Activated T-helper 2 cell treated with anti-CD3 and anti-CD28 coated beads, Interferon-gamma antibody, Interleukin-2, Interleukin-4, amounts not matched to agents 10 μg/mL and 5 μg/mL and 100 μg/mL, durations not matched to agents 14 hours and 24 hours and 36 hours (primary cell): ENCODE results near the gene PKDREJ. TPM values are rescaled to one million over a fixed set of nuclear protein-coding genes. Genes with fewer than 3 reads are reported as not detected.
A peak's percentile ranks its signal among the peaks of the same experiment; 100 is the strongest.

Experiments used
- DNase-seq: peaks from one replicate; pipeline ENCODE4 v3.0.0; 2021; ENCODE audit warnings: low spot score
- H3K27ac Mint-ChIP-seq: one replicate; pipeline ENCODE4 v1.8.0; 2021; ENCODE audit warnings: mixed read lengths
- H3K27me3 Mint-ChIP-seq: one replicate; pipeline ENCODE4 v1.8.0; 2021; ENCODE audit warnings: low read depth, mixed read lengths
- H3K36me3 Mint-ChIP-seq: one replicate; pipeline ENCODE4 v1.8.0; 2021; ENCODE audit warnings: low read depth, mixed read lengths
- H3K4me1 Mint-ChIP-seq: one replicate; pipeline ENCODE4 v1.8.0; 2021; ENCODE audit warnings: low read depth, mixed read lengths
- H3K4me3 Mint-ChIP-seq: one replicate; pipeline ENCODE4 v1.8.0; 2021; ENCODE audit warnings: low read depth, mild to moderate bottlenecking, moderate library complexity, mixed read lengths
- H3K9me3 Mint-ChIP-seq: one replicate; pipeline ENCODE4 v1.8.0; 2021; ENCODE audit warnings: mixed read lengths
- intact Hi-C: fragments of 100-400 bp; cut with micrococcal nuclease; formaldehyde crosslinking; loops from one replicate; pipeline ENCODE4 v1.15.1; 2023
- total RNA-seq: library from RNA; stranded (reverse); gene quantifications from 2 replicates; pipeline ENCODE4 v1.2.3, GENCODE V29; 2022

The PKDREJ gene
- total RNA-seq, 1 donor from 2014 or later, result not detected

GRCh38 chr22:46238541-46238940 lies 24.6 kb downstream of the PKDREJ start:
- no peak overlapping the region for H3K4me3 Mint-ChIP-seq
- no peak overlapping the region for H3K27ac Mint-ChIP-seq
- H3K9me3 Mint-ChIP-seq, result no peaks in the 10 kb centered on the region
- DNase-seq, result no peak
- peaks cover 15% of the 10 kb centered on the region for H3K4me1 Mint-ChIP-seq
- no peaks in the 10 kb centered on the region for H3K27me3 Mint-ChIP-seq
- intact Hi-C loops, result no loop called here
- H3K36me3 Mint-ChIP-seq, result peaks cover 28% of the 10 kb centered on the region

GRCh38 chr22:46237453-46238124 lies 25.6 kb downstream of the PKDREJ start:
- no peaks in the 10 kb centered on the region for H3K9me3 Mint-ChIP-seq
- H3K27me3 Mint-ChIP-seq, result no peaks in the 10 kb centered on the region
- no peak for DNase-seq
- peaks cover 21% of the 10 kb centered on the region for H3K36me3 Mint-ChIP-seq
- no peak overlapping the region for H3K27ac Mint-ChIP-seq
- peaks cover 15% of the 10 kb centered on the region for H3K4me1 Mint-ChIP-seq
- H3K4me3 Mint-ChIP-seq, result no peak overlapping the region
- intact Hi-C loops, result no loop called here

GRCh38 chr22:46234969-46235368 lies 28.2 kb downstream of the PKDREJ start:
- Mint-ChIP-seq H3K9me3 (no peaks in the 10 kb centered on the region), H3K27ac (no peak overlapping the region), H3K27me3 (no peaks in the 10 kb centered on the region), H3K4me3 (no peak overlapping the region), H3K36me3 (peaks cover 20% of the 10 kb centered on the region), H3K4me1 (peaks cover 7% of the 10 kb centered on the region)
- no peak for DNase-seq
- intact Hi-C loops, result no loop called here

- intact Hi-C loops, result no loop called here
- H3K4me1 Mint-ChIP-seq, result no peaks in the 10 kb centered on the region
- no peak overlapping the region for H3K27ac Mint-ChIP-seq
- H3K9me3 Mint-ChIP-seq, result no peaks in the 10 kb centered on the region
- peaks cover 15% of the 10 kb centered on the region for H3K36me3 Mint-ChIP-seq
- DNase-seq, result no peak
- H3K4me3 Mint-ChIP-seq, result no peak overlapping the region
- no peaks in the 10 kb centered on the region for H3K27me3 Mint-ChIP-seq
These were observed 29.9 kb downstream of the PKDREJ start for GRCh38 chr22:46233231-46233630.

- H3K9me3 Mint-ChIP-seq, result no peaks in the 10 kb centered on the region
- no peak overlapping the region for H3K27ac Mint-ChIP-seq
- intact Hi-C loops, result no loop called here
- no peaks in the 10 kb centered on the region for H3K27me3 Mint-ChIP-seq
- DNase-seq, result no peak
- no peaks in the 10 kb centered on the region for H3K4me1 Mint-ChIP-seq
- peaks cover 4% of the 10 kb centered on the region for H3K36me3 Mint-ChIP-seq
- no peak overlapping the region for H3K4me3 Mint-ChIP-seq
These were observed 32.8 kb downstream of the PKDREJ start for GRCh38 chr22:46230262-46230901.

GRCh38 chr22:46229701-46230100 lies 33.4 kb downstream of the PKDREJ start:
- DNase-seq, result no peak
- no peak overlapping the region for H3K27ac Mint-ChIP-seq
- intact Hi-C loops, result no loop called here
- H3K27me3 Mint-ChIP-seq, result no peaks in the 10 kb centered on the region
- no peaks in the 10 kb centered on the region for H3K36me3 Mint-ChIP-seq
- no peaks in the 10 kb centered on the region for H3K9me3 Mint-ChIP-seq
- no peaks in the 10 kb centered on the region for H3K4me1 Mint-ChIP-seq
- H3K4me3 Mint-ChIP-seq, result no peak overlapping the region

- intact Hi-C loops, result no loop called here
- Mint-ChIP-seq H3K4me1 (no peaks in the 10 kb centered on the region), H3K4me3 (no peak overlapping the region), H3K36me3 (peaks cover 7% of the 10 kb centered on the region), H3K27ac (no peak overlapping the region), H3K27me3 (no peaks in the 10 kb centered on the region), H3K9me3 (no peaks in the 10 kb centered on the region)
- no peak for DNase-seq
These were observed 36.6 kb downstream of the PKDREJ start for GRCh38 chr22:46226577-46226976.

- Mint-ChIP-seq H3K4me1 (peaks cover 6% of the 10 kb centered on the region), H3K27ac (no peak overlapping the region), H3K9me3 (no peaks in the 10 kb centered on the region), H3K27me3 (no peaks in the 10 kb centered on the region), H3K36me3 (peaks cover 14% of the 10 kb centered on the region), H3K4me3 (no peak overlapping the region)
- no peak for DNase-seq
- intact Hi-C loops, result no loop called here
These were observed 37.5 kb downstream of the PKDREJ start for GRCh38 chr22:46225631-46226030.

- peaks cover 6% of the 10 kb centered on the region for H3K4me1 Mint-ChIP-seq
- DNase-seq, result no peak
- no peaks in the 10 kb centered on the region for H3K9me3 Mint-ChIP-seq
- H3K27me3 Mint-ChIP-seq, result no peaks in the 10 kb centered on the region
- H3K4me3 Mint-ChIP-seq, result no peak overlapping the region
- no peak overlapping the region for H3K27ac Mint-ChIP-seq
- peaks cover 18% of the 10 kb centered on the region for H3K36me3 Mint-ChIP-seq
- intact Hi-C loops, result no loop called here
These were observed 38.2 kb downstream of the PKDREJ start for GRCh38 chr22:46224898-46225290.

GRCh38 chr22:46224044-46224897 lies 38.9 kb downstream of the PKDREJ start:
- intact Hi-C loops, result no loop called here
- Mint-ChIP-seq H3K9me3 (no peaks in the 10 kb centered on the region), H3K36me3 (peaks cover 24% of the 10 kb centered on the region), H3K4me1 (peaks cover 12% of the 10 kb centered on the region), H3K4me3 (no peak overlapping the region), H3K27me3 (no peaks in the 10 kb centered on the region), H3K27ac (no peak overlapping the region)
- no peak for DNase-seq

- Mint-ChIP-seq H3K4me1 (peaks cover 12% of the 10 kb centered on the region), H3K36me3 (peaks cover 29% of the 10 kb centered on the region), H3K9me3 (no peaks in the 10 kb centered on the region), H3K27me3 (no peaks in the 10 kb centered on the region), H3K4me3 (no peak overlapping the region), H3K27ac (peak overlapping the region; percentile 86)
- intact Hi-C loops, result no loop called here
- DNase-seq, result no peak
These were observed 42.2 kb downstream of the PKDREJ start for GRCh38 chr22:46220921-46221320.

GRCh38 chr22:46219636-46220035 lies 43.5 kb downstream of the PKDREJ start:
- Mint-ChIP-seq H3K27ac (no peak overlapping the region), H3K9me3 (no peaks in the 10 kb centered on the region), H3K4me3 (no peak overlapping the region), H3K4me1 (peaks cover 12% of the 10 kb centered on the region), H3K27me3 (no peaks in the 10 kb centered on the region), H3K36me3 (peaks cover 39% of the 10 kb centered on the region)
- no peak for DNase-seq
- intact Hi-C loops, result no loop called here

GRCh38 chr22:46214616-46215015 lies 48.5 kb downstream of the PKDREJ start:
- H3K36me3 Mint-ChIP-seq, result peaks cover 56% of the 10 kb centered on the region
- DNase-seq, result no peak
- H3K4me1 Mint-ChIP-seq, result peaks cover 4% of the 10 kb centered on the region
- H3K9me3 Mint-ChIP-seq, result peaks cover 14% of the 10 kb centered on the region
- intact Hi-C loops, result no loop called here
- H3K27ac Mint-ChIP-seq, result no peak overlapping the region
- no peaks in the 10 kb centered on the region for H3K27me3 Mint-ChIP-seq
- H3K4me3 Mint-ChIP-seq, result no peak overlapping the region
